K562 (cell line): ENCODE data around the gene MRPL58. TPM values are rescaled to one million over a fixed set of nuclear protein-coding genes. Genes with fewer than 3 reads are reported as not detected.
A peak's percentile ranks its signal among the peaks of the same experiment; 100 is the strongest.

Source experiments
- ATAC-seq: fragments of 200-7000 bp; cut with Tn5 transposase; 3 replicates; pipeline ENCODE4 v1.9.1; 2020; ENCODE audit warnings: moderate library complexity
- BruUV-seq: library from RNA; stranded (reverse); fragments of 400-500 nt; replicated peaks from 2 replicates; lab custom pipeline; 2021; lab: Mats Ljungman, UMichigan
- CTCF ChIA-PET: fragments of 300-600 bp; formaldehyde crosslinking; extraction: SDS; loops from one replicate; lab custom pipeline; 2021; ENCODE audit warnings: low intra/inter-chr PET ratio; lab: Yijun Ruan, JAX
- POLR2A ChIA-PET: fragments of 300-600, 350-650 bp; sonication (Branson Sonifier 250); formaldehyde crosslinking; extraction: SDS; loops from one replicate; lab custom pipeline; 2021; ENCODE audit warnings: antibody characterized with exemption, inconsistent platforms; lab: Yijun Ruan, JAX
- DNase-seq, 4 experiments: peaks; one replicate each; pipeline versions ENCODE4 v3.0.0 to v3.0.0-alpha.2; 2011 to 2018; ENCODE audit warnings: low spot score in 3 of 4, mixed read lengths in 3 of 4; ENCODE audit errors: extremely low read depth in 1 of 4
- FAIRE-seq: peaks from 2 replicates; lab custom pipeline; 2011; peaks lifted over from hg19 to GRCh38; lab: Jason Lieb, UNC
- H2AFZ ChIP-seq: 2 replicates; pipeline ENCODE4 v1.6.0; 2011; ENCODE audit warnings: low read depth, low read length, control low read depth, inconsistent platforms
- H3K27ac ChIP-seq: fragments of 200-600 bp; 3 replicates; pipeline ENCODE4 v1.8.0; 2011; ENCODE audit warnings: low read depth, mild to moderate bottlenecking, control low read depth, inconsistent platforms, low read length, moderate library complexity, mixed read lengths; ENCODE audit errors: extremely low read depth
- H3K27me3 ChIP-seq, 2 experiments: fragments of 300-600 bp in 1 of 2; 2 replicates in 1 of 2; 3 replicates in 1 of 2; pipeline versions ENCODE4 v1.6.0 to v1.8.0; 2011; ENCODE audit warnings: inconsistent platforms in 2 of 2, low read length in 2 of 2, mild to moderate bottlenecking in 1 of 2, mixed read lengths in 1 of 2, moderate library complexity in 1 of 2; ENCODE audit not compliant: control insufficient read depth in 2 of 2, insufficient read depth in 2 of 2
- H3K36me3 ChIP-seq: fragments of 300-600 bp; 3 replicates; pipeline ENCODE4 v1.8.0; 2011; ENCODE audit warnings: mild to moderate bottlenecking, low read length, inconsistent platforms; ENCODE audit not compliant: control insufficient read depth, insufficient read depth
- H3K4me1 ChIP-seq, 2 experiments: fragments of 200-600 bp in 1 of 2; replicated peaks in 1 of 2; 2 replicates in 1 of 2; 3 replicates in 1 of 2; pipeline versions ENCODE4 v1.5.1 to v1.8.0; 2011; ENCODE audit warnings: inconsistent platforms in 2 of 2, low read length in 2 of 2, mild to moderate bottlenecking in 1 of 2, mixed read lengths in 1 of 2, moderate library complexity in 1 of 2; ENCODE audit not compliant: control insufficient read depth in 2 of 2, insufficient read depth in 2 of 2
- H3K4me2 ChIP-seq: 2 replicates; pipeline ENCODE4 v1.6.1; 2011; ENCODE audit warnings: low read length, control low read depth, inconsistent platforms, mixed read lengths; ENCODE audit not compliant: insufficient read depth
- H3K4me3 ChIP-seq: fragments of 200-600 bp; sonication (generic), shearing (Covaris generic); 2 replicates; pipeline ENCODE4 v1.5.1; 2016; ENCODE audit warnings: control low read depth, inconsistent platforms
- H3K79me2 ChIP-seq: fragments of 200-600 bp; 3 replicates; pipeline ENCODE4 v1.8.0; 2011; ENCODE audit warnings: low read length, inconsistent platforms; ENCODE audit not compliant: control insufficient read depth, insufficient read depth
- H3K9ac ChIP-seq, 2 experiments: 2 replicates each; pipeline versions ENCODE4 v1.6.0 to v1.6.1; 2011; ENCODE audit warnings: low read depth in 2 of 2, low read length in 2 of 2, control low read depth in 1 of 2, inconsistent platforms in 1 of 2, mild to moderate bottlenecking in 1 of 2, mixed read lengths in 1 of 2; ENCODE audit not compliant: insufficient read depth in 1 of 2
- H3K9me1 ChIP-seq: one replicate; pipeline ENCODE4 v1.6.0; 2011; ENCODE audit warnings: inconsistent platforms, mild to moderate bottlenecking, low read length, moderate library complexity; ENCODE audit not compliant: control insufficient read depth, insufficient read depth
- H3K9me3 ChIP-seq: replicated peaks from 2 replicates; pipeline ENCODE4 v1.5.1; 2011; ENCODE audit warnings: low read depth, low read length, inconsistent platforms; ENCODE audit not compliant: control insufficient read depth, insufficient read depth
- H4K20me1 ChIP-seq: replicated peaks from 2 replicates; pipeline ENCODE4 v1.6.1; 2011; ENCODE audit warnings: low read length, inconsistent platforms, mixed read lengths; ENCODE audit not compliant: control insufficient read depth, insufficient read depth
- CBX1 ChIP-seq: sonication (generic); IDR thresholded peaks from 2 replicates; pipeline ENCODE4 v1.6.1; 2016; ENCODE audit warnings: antibody characterized with exemption, low read depth, mild to moderate bottlenecking
- CBX3 ChIP-seq, 2 experiments: IDR thresholded peaks; 1 replicate in 1 of 2; 2 replicates in 1 of 2; pipeline ENCODE4 v1.6.1; 2012; ENCODE audit warnings: inconsistent platforms in 2 of 2, low read length in 2 of 2, borderline replicate concordance in 1 of 2, control low read depth in 1 of 2
- CBX5 ChIP-seq: IDR thresholded peaks from 2 replicates; pipeline ENCODE4 v1.6.1; 2014; ENCODE audit warnings: low read depth, borderline replicate concordance
- CCNT2 ChIP-seq: IDR thresholded peaks from 2 replicates; pipeline ENCODE4 v1.6.1; 2011; ENCODE audit warnings: borderline replicate concordance, low read depth, mild to moderate bottlenecking, moderate library complexity, mixed read lengths, low read length; ENCODE audit not compliant: insufficient read length; ENCODE audit errors: extremely low read depth
- EGR1 ChIP-seq: fragments of 450-650 bp; conservative IDR thresholded peaks from 2 replicates; pipeline ENCODE4 v1.6.1; 2017; ENCODE audit warnings: mild to moderate bottlenecking
- HBP1 ChIP-seq: fragments of 450-650 bp; formaldehyde crosslinking; IDR thresholded peaks from 2 replicates; pipeline ENCODE4 v1.4.0; 2022; ENCODE audit warnings: missing genetic modification characterization
- TFAP4 ChIP-seq: sonication (generic); formaldehyde crosslinking; IDR thresholded peaks from 2 replicates; pipeline ENCODE4 v1.8.0; 2022; ENCODE audit warnings: missing genetic modification reagents, mild to moderate bottlenecking, moderate library complexity, borderline replicate concordance
- TRIM24 ChIP-seq, 2 experiments: fragments of 450-650 bp; IDR thresholded peaks; 2 replicates each; pipeline ENCODE4 v1.6.1; 2016
- TRIM28 ChIP-seq: fragments of 450-650 bp; IDR thresholded peaks from 2 replicates; pipeline ENCODE4 v1.6.1; 2017
- ZBTB33 ChIP-seq: sonication (generic); formaldehyde crosslinking; IDR thresholded peaks from 2 replicates; pipeline ENCODE4 v1.8.1; 2023; ENCODE audit warnings: mild to moderate bottlenecking, missing genetic modification reagents
- ZNF280A ChIP-seq: fragments of 450-650 bp; IDR thresholded peaks from 2 replicates; pipeline ENCODE4 v1.6.1; 2018; ENCODE audit warnings: mild to moderate bottlenecking, low read depth; ENCODE audit not compliant: partially characterized antibody
- WGBS: fragments of 100-300 bp; shearing (Covaris generic); methylation state at CpG from one replicate; pipeline ENCODE4 v1.1.6; 2016; ENCODE audit warnings: low coverage, mixed read lengths; ENCODE audit not compliant: insufficient coverage; ENCODE audit errors: missing lambda C conversion rate; 5-methylcytosine and 5-hydroxymethylcytosine counted together
- in situ Hi-C: fragments of 300-500 bp; cut with MboI; formaldehyde crosslinking; loops from 4 replicates; pipeline ENCODE4 v1.15.0; 2018; ENCODE audit warnings: inconsistent platforms, mixed read lengths
- intact Hi-C: fragments of 100-400 bp; cut with micrococcal nuclease; formaldehyde crosslinking; loops from 2 replicates; pipeline ENCODE4 v1.14.2; 2022
- polyA plus RNA-seq, 8 experiments: library from polyadenylated mRNA; depleted of rRNA in 4 of 8; stranded (reverse) in 5 of 8; unstranded in 3 of 8; fragments of >200 nt; fragmentation: Nextera tagmentation in 2 of 8; fragmentation: Illumina TruSeq in 1 of 8; extraction: Ambion mirVana in 2 of 8; extraction: Trizol in 1 of 8; gene quantifications; 2 replicates each; pipeline versions ENCODE4 v1.2.1 to v1.2.3, GENCODE V29; 2011 to 2014; ENCODE audit warnings: inconsistent platforms in 1 of 8, missing spikeins in 1 of 8
- total RNA-seq, 7 experiments: library from RNA; depleted of rRNA in 6 of 7; stranded (reverse); fragments of >200 nt in 6 of 7; fragmentation: Illumina TruSeq in 2 of 7; extraction: Trizol in 2 of 7; gene quantifications; 2 replicates each; pipeline versions ENCODE4 v1.2.1 to v1.2.3, GENCODE V29; 2011 to 2021; ENCODE audit warnings: low replicate concordance in 1 of 7

MRPL58 gene
- total and polyA plus RNA-seq, 9 of the 15 experiments (the other 6 are each of a cell fraction or from before 2014, with no cell fraction given) = 30.8 to 107 (median 72.4) TPM

GRCh38 chr17:75030161-75030560 lies 17.7 kb downstream of the MRPL58 start:
- H3K4me2 ChIP-seq = no peak overlapping the region
- no peak overlapping the region for H3K27ac ChIP-seq
- peaks cover 13% of the 10 kb centered on the region for H3K9me3 ChIP-seq
- no peaks in the 10 kb centered on the region for H3K9me1 ChIP-seq
- ATAC-seq = no peak
- intact Hi-C loops = loop anchor here (10.0 kb wide), 1 partner anchor 155 kb away; the partner anchor contains the start of gene FDXR
- no peak overlapping the region for H2AFZ ChIP-seq
- no peak for DNase-seq
- CTCF ChIA-PET = no interaction called here
- H3K4me3 ChIP-seq = no peak overlapping the region
- peaks cover 14 to 19% of the 10 kb centered on the region in 2 experiments; a peak in 4 of 5 replicates for H3K4me1 ChIP-seq
- TF ChIP-seq ZBTB33 (CRISPR knock-in tag) = peak; percentile 92
- peak; percentile 84; the same call in 1 of the 2 replicates for TF ChIP-seq CBX1
- TF ChIP-seq EGR1 = 0 out of 2 replicates have a peak, but pooled peaks have one; percentile 6
- TF ChIP-seq CBX3 (IDR thresholded peaks at IDR 0.05; ENCODE audit: borderline replicate concordance in 1 of 2, low read length in 2 of 2) = peak in 1 of 2 experiments; percentile 96; a peak in 2 of 3 replicates
- peak; percentile 92 for TF ChIP-seq TRIM28
- TF ChIP-seq ZNF280A = peak; percentile 69
- TF ChIP-seq CCNT2 = no peak
- TF ChIP-seq TRIM24 (IDR thresholded peaks at IDR 0.05) = peak in 1 of 2 experiments; percentile 64; a peak in 2 of 4 replicates
- TF ChIP-seq TFAP4 (CRISPR knock-in tag) = no peak
- TF ChIP-seq HBP1 (CRISPR knock-in tag) = no peak
- TF ChIP-seq CBX5 = peak; percentile 90; the same call in 1 of the 2 replicates
- TF ChIP-seq, all 486 proteins: peak for 8
- no peak for FAIRE-seq
- Histone ChIP-seq H3K36me3 (no peaks in the 10 kb centered on the region), H4K20me1 (no peaks in the 10 kb centered on the region), H3K9ac (no peak overlapping the region), H3K27me3 (no peaks in the 10 kb centered on the region), H3K79me2 (no peaks in the 10 kb centered on the region)
- no TSS peak for BruUV-seq
- POLR2A ChIA-PET = interaction anchor here (0.6 to 0.8 kb wide), 2 partner anchors 18 to 124 kb away, joined by 3 to 4 read pairs; partner anchors contain the start of gene MRPL58
- 68% methylated on average over 8 of the region's 8 CpGs for WGBS
- in situ Hi-C loops = no loop called here
